Inflammatory macrophage treated with lipopolysaccharide for 4 hours (primary cell): ENCODE data around the gene MGLL.

Source experiments
- DNase-seq: peaks from one replicate; pipeline ENCODE4 v3.0.0-alpha.2; 2020

MGLL gene

DNA sequence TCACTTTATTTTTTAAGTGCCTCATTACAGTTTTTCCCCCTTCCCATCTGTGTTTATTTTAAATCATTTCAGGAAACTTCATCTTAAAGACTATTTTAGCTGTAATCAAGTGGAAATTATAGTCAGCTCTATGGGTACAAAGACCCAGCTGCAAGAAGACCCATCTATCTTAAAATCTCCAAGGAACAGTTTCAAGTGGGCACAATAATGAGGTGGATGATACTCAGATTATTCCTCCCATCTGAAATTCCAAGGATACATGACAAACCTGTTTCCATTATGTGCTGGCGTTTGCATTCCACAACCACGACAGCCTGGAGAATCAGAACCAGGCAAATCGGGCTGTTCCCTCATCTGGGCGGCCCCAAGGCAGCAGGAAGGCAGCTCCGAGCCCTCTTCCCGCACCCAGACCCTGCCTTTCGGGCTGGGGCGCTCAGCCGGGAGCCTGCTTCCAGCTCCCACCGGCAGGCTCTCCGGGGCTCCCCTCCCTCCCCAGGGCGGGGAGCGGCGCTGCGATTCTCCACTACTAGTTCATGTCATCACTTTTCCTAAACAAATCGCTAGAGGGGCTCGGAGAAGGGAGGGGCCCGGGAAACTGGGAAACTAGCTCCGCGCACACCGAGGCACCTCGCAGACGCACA, at the start of gene MGLL:
MGLL (minus strand) TSS at position 475 of the 641 bp plus-strand sequence; CDS start at position 278, 197 bp downstream.
- peak; percentile 29 for DNase-seq

DNA sequence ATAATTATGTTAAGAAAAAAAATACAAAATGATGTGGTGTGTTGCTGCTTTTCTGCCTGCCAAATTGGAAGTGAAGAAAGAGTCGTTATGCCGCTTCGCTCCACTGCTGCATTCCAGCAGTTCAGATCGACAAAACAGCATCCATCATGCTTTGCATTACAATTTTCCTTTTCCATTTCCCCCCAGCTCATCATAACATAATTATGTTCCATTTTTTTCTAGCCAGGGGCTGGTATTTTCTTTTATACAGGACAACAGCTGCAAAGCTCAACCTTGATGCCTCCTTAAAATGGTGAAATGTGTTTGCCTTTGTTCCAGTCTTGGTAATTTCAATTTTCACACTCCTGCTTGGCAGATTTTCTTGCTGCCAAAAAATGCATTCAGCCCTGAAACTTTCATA, 47.8 kb upstream of the MGLL start:
- no peak for DNase-seq

DNA sequence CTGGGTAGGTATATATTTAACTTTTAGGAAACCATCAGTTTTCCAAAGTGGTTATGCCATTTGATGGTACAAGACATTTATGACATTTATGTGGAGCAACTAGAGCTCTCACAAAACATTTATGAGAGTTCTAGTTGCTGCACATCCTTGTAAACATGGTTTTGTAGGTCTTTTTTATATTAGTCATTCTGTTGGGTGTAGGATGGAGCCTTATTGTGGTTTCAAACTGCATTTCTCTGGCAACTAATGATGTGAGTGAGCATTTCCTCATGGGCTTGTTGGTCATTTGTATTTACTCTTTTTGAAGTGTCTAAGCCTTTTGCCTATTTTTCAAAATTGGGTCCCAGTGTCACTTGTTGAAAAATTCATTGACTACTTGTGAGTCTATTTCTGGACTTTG, 45.7 kb upstream of the MGLL start:
- no peak for DNase-seq

DNA sequence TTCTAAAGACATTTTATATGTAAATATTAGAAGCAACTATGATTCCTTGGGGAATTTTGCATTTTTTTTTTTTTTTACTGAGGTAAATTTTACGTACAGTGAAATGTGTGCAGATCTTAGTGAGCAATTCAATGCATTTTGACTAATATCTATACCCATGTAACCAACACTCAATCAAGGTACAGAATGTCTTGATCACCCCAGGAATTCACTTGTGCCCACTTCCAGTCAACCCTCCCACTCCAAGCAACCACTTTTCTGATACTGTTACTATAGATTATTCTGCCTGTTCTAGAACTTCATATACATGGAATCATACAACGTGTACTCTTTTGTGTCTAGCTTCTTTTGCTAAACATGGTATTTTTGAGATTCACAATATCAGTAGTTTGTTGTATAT, 45.1 kb upstream of the MGLL start:
- no peak for DNase-seq

DNA sequence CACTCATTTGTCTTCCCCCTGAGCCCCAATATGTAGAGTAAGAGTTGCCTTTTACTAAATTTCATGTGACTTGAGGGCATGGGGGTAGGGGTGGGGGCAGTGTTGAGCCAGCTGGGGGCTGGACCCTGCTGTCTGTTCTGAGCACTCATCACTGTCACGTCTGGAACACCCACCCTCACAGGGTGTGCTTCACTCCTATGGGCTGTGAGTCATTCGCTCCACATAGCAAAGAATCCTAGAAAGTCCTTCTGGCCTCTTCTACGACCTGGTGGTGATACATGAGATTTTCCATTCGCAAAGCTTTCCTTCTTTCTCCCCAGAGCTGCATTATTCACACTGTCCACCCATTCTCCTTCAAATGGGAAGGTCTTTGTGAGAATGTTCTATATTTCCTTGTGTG, 43.6 kb upstream of the MGLL start:
- no peak for DNase-seq

DNA sequence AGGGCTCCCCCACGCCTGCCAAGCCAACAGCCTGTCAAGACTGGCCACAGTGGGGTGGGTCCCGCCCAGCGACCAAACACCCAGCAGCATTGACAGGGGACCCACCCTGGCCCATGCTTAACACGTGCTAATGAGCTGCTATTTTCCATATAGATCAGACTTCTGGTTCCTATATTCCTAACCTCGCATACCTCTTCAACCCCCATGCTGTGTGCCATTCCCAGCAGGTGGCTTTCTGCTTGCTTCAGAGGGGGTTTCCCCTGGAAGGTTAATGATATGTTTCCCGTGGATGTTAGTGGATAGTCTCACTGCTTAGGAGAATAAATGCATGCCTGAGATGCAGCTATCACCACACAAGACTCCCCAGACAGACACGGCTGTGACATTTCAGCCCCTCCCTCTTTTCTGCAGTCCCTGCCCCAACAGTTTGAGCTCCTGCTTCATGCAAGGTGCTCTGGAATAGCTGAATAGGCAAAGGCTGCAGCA, 37.9 kb upstream of the MGLL start:
- DNase-seq, result no peak

DNA sequence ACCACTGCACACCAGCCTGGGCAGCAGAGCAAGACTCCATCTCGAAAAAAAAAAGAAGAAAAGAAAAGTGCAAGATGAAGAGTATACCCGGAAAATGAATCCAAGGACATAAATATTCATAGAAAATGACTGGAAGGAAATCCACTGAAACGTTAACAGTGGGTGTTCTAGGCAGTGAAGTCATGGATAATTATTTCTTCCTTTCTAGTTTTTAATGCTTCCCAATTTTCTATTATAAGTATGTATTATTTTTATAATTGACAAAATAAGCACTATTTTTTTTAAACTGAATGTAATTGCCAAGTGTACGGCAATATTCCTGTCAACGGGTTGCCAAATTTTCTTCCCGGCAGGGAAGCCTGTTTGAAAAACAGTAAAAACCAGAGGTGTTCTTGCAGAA, 37.4 kb upstream of the MGLL start:
- DNase-seq, result no peak

DNA sequence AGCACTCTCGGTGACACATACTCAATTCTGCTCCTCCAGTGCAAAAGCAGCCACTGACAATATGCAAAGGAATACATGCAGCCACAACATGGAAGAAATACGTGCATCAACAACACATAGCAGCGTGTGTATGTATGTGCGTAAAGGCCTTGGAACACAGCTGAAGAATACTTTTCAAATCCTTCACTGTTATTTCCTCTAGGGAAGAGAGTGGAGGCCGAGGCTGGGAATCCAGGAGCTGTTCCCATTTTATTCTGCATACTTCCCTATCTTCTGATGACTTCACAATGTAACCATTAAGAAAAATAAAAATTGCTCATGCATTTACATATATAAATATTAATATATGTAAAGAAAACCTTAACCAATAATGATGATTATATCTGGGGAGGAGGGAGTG, 36.6 kb upstream of the MGLL start:
- DNase-seq, result no peak

DNA sequence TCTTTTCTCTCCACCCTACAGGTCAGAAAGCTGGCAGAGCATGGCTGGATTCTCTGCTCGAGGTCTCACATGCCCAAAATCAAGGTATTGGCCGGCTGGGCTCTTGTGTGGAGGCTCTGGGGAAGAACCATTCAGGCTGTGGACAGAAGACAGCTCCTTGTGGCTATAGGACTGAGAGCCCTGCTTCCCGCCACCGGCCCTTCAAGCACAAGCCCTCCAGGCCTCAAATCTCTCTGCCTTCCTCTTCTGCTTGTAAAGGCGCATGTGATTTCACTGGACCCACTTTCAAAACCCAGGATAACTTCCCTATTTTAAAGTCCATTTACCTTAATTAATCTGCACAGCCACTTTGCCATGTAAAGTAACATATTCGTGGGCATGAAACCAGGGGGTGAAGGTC, 36.2 kb upstream of the MGLL start:
- DNase-seq, result peak; percentile 11

DNA sequence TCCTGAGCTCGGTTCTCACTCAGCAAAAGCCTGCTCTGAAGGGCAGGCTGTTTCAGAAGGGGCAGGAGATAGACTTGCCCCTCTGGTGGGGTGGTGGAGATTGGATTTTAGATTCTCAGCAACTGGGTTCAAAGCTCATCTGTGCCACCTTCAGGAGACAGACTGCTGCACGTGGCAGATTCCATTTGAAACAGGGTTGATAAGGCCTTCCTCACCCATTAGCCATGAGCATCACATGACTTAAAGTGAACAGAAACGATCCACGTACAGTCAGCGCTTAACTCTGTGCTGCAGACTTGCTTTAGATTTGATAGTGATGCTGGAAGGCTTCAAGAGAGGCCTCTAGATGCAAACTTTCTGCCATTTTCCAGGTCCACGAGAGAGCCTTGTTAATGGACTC, 35.0 kb upstream of the MGLL start:
- DNase-seq, result no peak

DNA sequence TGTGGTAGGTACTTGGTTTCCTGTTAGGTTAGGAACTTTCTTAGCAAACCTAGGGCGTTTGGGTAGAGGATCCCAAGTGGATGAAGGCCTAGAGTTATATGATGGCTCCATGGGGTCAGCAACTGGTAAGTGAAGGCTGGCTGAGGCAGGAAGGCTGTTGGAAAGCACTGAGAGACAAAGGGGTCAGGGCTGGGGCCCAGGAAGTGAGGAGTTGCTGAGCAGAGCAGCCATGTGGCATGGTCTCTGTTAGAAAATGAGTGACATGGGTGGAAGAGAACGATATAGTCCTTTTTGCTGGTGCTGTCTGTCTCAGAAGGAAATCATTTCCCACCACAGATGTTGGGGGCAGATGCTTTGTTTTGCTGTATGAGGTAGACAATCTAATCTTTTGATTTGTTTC, 34.5 kb upstream of the MGLL start:
- no peak for DNase-seq

DNA sequence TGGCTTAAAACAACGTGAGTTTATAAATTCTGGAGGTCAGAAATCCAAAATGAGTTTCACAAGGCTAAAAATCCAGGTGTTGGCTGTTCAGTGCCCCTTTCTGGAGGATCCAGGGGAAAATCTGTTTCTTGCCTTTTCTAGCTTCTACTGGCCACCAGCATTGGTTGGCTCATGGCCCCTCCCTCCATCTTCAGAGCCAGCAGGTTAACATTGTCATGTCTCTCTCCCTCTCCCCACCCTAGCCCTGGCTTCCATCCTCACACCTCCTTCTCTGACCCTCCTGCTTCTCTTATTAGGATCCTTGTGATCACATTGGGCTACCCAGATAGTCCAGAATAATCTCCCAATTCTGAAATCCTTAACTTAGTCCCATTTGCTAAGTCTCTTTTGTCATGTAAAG, 32.9 kb upstream of the MGLL start:
- no peak for DNase-seq

DNA sequence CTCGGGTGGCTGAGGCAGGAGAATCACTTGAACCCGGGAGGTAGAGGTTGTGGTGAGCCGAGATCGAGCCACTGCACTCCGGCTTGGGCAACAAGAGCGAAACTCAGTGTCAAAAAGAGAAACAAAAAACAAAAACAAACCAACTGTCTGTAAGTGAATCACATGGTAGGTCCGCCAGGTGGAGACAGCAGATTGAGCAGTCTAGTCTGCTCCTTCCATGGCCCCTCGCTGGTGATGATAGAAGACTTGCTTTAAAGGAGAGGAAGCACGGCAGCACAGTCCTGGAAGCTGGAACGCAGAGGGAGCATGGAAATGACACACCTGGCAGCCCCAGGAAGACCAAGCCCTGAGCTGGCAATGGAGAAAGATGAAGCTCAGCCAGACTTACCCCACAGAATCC, 31.4 kb upstream of the MGLL start:
- DNase-seq, result no peak

DNA sequence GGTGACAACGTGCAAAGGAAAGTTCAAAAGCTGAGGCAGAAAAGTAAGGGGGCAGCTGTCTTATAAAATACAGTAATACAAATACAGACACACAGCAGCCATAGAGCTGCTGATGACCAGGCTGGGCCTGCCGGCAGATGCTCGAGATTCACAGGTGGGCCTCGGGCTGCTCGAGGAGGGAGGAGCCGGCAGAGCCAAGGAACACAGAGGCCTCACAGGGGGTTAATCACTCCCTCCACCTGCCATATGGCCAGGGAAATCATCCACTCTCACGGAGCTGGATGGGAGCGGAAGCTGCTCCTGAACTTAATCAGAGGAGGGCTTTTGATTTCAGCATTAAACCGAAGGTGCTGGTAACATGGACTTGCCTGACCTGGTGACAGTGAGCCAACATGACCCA, 29.6 kb upstream of the MGLL start:
- DNase-seq, result no peak

DNA sequence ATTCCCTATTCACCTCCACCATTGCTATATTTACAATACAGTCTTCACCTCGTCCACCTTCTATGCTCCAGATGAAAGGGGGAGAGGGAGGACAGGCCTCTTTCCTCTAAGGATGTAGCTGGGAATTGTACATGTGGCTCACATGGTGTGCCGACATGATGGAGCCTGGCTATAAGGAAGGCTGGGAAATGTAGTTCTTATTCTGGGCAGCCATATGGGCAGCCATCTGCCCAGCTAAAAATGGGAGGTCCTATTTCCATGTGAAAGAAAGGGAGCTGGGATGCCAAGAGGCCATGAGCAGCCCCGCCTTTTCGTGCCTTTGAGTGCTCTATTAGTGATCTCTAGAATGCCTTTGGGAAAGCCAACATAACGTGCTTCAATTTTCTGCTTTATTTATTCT, 27.1 kb upstream of the MGLL start:
- DNase-seq, result no peak

DNA sequence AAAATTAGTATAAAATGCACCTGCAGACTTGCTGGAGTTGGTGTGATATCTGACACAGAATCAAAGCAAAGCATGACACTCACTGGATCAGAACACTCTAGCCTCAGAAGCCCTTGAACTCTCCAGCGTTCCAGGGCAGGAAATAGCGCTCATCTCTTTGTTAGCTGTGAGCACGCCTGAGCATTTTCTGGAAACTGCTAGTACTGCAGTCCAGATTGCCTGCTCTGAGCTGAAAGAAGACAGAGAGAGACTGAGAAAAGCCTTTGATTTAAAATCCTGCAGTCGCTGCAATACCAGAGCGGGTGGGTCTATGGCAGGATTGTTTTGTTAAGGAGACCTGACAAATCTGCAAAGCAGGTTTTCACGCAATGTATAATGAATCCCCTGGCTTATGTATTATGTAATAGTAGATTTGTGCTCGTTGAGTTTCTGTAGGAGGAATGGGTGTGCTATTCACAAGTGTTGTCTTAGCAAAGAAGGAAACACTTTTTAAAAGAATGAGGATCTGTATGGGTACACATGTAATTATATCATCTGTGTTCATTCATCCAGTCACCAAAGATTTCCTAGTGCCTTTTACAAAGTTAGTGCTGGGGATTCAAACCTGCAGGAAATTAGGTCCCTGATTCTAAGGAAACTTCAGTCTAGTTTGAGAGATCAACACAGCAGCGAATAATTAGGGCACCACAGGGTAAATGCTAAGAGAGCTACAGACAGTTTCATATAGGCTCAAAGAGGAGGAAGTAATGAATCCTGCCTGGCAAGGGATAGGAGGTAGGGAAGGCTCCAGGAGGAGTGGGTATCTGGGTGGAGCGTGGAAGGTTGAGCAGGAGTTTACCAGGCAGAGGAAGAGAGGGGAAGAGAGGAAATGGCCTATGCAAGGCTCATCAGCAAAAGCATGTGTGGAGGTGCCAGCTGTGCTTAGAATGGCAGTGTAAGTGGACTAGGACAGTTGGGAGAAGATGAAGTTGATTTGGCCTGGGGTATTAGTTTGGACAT, 26.1 kb upstream of the MGLL start:
- DNase-seq, result no peak

DNA sequence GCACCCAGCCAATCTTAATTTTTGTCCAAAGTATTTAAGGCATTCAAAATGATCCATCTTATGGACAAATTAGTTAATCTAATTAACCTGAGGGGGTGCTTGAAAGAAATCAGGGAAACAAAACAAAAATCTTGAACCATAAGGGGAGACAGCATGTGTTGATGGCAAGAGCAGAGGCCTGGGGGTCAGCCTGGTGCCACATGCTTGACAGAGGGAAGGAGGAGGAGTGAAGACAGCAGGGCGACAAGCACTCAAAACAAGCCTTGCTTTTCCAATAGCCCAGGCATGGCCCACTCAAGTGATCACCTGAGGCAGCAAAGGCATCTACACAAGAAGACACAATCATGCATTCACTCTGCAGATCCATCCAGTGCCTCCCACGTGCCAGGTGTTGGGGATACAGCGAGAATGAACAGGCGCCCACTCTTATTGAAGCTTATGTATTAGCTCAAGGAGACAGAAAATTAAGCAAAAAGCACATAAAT, 25.0 kb upstream of the MGLL start:
- DNase-seq, result no peak

DNA sequence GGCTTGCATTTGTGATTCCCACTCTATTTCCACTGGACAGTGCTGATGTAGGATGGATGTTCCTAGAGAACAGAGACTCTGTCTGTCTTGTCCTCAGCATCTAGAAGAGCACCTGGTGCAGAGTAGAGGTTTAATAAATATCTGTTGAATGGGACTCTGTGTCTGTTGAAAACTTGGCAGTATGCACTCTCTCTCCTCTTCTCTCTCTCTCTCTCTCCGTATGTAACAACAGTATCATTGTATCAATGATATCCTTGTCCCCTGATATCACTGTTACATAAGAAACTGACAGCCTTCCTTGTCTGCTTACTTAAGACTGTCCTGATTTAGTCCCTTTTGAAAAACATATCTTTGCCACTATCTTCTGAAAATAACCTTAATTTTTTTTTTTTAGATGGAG, 24.3 kb upstream of the MGLL start:
- DNase-seq, result no peak

DNA sequence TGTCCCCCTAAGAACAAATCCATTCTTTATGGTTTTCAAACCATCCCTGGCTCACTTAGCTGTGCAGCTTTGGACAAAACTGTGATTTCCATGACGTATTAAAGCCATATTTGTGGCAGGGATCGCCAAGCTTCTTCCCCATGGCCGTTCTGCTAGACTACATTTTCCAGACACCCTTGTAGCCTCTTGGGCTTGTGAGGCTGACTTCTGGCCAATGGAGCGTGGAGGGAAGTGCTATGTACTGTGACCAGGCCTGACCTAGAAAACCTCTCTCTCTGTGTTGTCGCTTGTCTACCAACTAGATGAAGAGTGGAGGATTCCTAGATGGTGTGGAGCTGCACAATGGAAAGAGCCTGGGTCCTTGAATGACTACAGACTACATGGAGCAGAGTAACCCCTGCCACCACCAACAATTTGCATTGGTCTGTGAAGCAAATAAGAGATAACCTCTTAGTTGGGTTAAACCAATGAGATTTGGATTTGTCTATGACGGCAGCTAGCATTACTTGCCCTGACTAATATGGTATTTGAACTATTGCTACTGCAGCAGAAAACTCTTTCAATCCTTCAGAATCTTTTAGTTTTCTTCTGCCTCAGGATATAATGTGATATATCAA, 22.1 kb upstream of the MGLL start:
- DNase-seq, result no peak

DNA sequence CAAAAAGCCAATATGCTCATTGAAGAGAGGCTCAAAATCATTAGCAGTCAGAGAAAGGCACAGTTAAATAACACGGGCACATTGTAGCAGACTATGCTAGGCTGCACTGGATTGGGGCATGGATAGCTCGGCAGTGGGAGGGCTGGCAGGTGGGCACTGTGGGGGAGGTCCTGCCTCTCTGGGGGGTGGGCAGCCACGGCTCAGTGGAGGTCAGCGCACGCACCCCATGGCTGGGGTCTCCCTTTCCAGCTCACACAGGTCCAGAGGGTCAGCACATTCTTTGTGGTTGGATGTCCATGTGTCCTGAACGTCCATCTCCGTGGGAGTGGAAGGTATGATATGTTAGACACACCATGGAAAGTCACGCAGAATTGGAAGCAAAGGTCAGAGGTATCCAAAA, 18.4 kb upstream of the MGLL start:
- no peak for DNase-seq

DNA sequence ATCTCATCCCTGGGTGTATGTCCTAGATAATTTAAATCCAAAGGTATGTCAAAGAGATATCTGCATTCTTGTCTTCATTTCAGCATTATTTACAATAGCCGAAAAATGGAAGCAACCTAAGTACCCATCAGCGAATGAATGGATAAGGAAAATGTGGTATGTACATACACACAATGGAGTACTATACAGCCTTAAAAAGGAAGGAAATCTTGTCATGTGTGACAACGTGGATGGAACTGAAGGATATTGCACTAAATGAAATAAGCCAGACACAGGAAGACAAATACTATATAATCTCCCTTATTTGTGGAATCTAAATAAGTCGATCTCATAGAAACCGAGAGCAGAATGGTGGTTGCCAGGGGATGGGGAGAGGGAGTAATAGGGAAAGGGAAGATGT, 16.8 kb upstream of the MGLL start:
- DNase-seq, result no peak

DNA sequence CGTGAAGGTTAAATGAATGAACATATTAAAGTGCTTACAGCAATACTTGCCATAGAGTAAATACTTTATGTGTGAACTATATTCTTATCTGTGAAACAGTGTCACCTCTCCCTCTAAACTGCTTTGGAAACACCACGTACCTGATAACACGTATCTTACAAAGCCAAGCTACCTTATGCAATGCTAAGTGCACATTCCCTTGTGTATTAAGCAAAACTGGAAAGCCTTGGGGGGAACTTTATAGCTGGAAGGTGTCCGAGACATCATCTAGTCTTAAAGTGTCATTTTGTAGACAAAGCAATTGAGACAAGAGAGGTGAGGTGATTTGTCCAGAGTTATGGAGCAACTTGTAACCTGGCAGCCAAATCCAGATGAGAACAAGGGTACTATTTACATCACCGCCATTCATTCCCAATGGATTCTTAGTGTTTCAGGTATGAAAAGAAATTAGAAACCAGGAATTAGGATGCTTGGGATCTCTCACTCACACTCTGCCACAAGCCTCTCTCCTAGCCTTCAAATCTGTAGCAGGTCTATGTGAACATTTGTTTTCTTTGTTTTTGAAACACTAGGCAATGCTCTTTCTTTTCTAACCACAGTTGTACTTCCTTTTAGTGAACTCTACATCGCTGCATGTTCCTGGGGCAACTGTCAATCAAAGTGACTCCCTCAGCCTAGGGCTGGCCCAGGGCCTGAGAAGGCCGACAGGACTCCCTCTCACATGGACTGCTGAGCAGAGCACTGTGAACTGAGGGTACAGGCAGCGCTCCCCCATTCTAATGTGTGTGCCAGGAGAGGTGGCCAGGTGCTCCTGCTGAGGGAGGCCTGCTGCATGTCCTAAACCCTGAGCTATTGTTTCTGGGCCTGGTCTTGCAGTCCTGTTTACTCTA, 13.9 kb upstream of the MGLL start:
- no peak for DNase-seq

DNA sequence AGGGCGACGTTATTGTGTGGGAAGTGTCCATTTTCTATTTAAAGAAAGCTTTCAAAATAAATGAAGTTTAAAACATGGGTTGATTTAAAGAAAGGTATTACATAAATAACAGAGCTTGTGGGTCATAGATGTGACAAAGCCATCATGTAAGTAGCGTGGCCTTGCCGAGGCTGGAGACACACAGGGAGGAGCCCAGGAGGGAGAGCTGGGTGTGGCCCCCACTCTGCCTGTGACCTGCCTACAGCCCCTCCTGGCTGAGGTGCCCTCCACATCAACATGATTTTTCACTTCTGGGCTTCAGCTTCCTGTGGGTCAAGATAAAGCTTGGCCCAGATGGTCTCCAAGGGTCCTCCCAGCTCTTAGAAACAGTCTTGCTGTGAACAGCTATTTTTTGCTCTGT, 12.5 kb upstream of the MGLL start:
- DNase-seq, result no peak
